IPS-11a (cell line): ENCODE measurements around the gene EYA4.
"Not testable (repeated sequence)": the region's sequence is repeated elsewhere in the genome, so short reads cannot be mapped to it uniquely, and the experiment has no call there.

Source experiments
- H3K4me3 ChIP-seq: one replicate; pipeline ENCODE4 v1.5.1; 2013; ENCODE audit warnings: low read depth, low read length, control low read depth

EYA4 gene

DNA sequence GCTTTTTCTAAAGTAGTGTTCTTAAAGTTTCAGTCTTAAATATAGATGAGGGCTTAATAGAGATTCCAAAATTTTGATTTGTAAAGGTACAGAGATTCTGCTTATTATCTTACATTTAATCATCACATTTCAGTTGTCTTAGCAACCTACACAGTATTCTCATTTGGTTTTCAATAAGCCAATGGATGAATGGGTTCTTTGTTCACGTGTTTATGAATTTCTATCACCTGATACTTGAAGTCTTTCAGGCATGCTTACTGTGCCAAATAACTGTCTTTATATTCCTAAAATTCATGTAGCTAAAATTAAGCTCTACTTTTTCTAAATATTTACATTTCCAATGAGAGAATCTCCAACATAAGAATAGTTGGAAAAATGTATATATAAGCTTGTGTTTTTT is 152.7 kb downstream of the EYA4 start:
- H3K4me3 ChIP-seq = no peak overlapping the region

DNA sequence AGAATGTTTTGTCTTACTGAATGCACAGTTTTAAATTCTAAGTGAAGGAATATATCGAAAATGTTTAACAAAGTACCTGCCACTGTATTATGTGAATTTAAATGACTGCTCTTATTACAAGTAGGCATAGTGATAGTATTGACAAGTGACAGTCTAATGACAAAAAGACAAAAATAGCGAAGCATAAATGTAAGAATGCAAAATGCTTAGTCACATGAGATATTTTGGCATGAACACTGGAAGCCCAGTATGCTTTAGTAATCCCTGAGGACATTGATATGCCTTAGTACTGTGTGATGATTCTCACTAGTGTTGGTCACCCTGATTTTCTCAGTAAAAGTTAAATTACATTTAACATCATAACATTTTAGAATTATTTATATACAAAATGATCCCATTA is 153.5 kb downstream of the EYA4 start:
- no peak overlapping the region for H3K4me3 ChIP-seq

DNA sequence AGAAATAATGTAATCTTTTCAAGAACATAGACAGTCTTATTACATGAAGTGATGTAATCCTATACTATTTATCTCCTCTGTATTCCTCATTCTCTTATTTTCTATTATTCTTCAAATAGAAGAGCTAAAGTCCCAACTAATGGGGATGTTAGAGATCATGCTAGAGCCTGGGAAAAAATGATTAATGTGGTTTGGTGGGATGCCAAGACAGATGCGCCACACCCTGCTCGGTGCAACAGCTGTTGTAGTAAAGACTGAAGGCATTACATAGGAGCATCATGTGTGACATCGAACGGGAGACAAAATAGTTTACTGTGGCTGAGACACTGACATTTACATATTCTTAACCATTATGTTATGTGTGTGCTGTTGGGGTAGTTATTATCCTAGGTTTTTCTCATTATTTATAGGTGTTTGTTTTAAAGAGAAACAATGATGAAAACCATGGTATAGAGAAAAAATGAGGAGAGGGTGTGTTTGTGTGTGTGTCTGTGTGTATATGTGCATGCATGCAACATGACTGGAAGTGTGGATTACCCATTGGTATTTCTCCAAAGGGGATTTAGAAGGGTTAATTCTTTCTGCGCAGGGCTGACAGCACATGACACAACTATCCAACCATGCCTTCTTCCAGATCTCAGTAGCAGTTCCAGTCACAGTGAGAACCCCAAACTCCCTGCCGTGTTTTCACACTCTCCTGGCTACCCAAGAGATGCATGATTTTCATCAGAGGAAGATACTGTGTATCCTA is 155.3 kb downstream of the EYA4 start:
- H3K4me3 ChIP-seq = no peak overlapping the region

DNA sequence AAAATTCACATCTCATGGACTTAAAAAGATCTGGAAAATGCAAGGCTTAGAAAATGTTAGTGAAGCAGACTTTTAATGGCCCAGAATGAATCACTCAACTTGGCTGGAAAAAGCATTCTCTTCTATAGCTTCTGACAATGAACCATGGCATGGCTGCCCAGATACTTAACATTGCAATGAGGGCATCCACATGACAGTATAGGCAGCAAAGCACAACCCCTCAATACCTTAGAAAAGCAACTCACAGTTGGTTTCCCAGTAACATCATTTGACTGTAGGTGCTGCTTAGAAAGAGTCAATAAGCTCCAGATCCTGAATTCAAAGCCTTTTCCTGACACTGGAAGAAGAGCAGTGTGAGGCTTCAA is 155.8 kb downstream of the EYA4 start:
- H3K4me3 ChIP-seq = no peak overlapping the region

DNA sequence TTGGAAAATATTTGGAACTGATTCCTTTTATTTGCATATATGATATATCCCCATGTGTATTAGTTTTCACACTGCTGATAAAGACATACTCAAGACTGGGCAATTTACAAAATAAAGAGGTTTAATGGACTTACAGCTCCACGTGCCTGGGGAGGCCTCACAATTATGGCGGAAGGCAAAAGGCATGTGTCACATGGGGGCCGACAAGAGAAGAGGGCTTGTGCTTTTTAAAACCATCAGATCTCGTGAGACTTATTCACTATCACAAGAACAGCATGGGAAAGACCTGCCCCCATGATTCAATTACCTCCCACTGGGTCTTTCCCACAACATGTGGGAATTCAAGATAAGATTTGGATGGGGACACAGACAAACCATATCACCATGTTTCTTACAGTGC is 156.4 kb downstream of the EYA4 start:
- not testable (repeated sequence) for H3K4me3 ChIP-seq

DNA sequence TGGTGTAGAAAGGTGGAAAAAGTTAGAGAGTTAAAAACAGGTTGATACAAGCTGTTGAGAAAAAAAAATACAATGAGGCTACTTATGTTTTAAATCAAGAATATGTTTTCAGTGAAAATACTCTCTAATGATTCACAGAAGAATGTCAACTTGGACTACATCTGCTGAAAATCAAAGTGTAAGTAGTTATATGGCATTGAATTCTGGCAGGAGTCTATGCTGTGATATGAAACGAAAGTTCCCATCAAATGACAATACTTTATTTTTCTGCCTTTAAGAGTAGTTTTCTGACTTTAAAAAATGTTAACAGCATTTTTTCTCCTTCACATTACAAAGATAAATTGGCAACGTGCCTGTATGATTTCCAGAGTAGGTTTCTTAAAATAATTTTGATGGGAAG is 158.3 kb downstream of the EYA4 start:
- H3K4me3 ChIP-seq = no peak overlapping the region

DNA sequence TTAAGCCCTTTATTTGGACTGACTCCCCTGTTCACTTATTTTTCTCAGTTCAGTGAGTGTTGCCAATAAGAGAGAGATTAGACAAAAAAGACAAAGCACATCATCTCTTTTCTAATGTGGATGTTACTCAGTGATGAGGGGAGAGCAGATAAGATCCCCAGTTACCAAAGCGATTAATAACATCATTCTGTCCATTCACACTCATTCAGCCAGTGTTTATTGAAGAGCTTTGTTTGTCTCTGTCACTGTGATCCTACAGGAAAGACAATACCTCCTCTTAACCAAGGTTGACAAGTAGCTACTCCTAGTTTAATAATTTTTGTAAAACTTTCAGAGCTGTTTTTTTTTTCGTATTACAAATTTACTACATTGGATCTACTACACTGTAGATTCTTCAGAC is 163.0 kb downstream of the EYA4 start:
- H3K4me3 ChIP-seq = no peak overlapping the region

DNA sequence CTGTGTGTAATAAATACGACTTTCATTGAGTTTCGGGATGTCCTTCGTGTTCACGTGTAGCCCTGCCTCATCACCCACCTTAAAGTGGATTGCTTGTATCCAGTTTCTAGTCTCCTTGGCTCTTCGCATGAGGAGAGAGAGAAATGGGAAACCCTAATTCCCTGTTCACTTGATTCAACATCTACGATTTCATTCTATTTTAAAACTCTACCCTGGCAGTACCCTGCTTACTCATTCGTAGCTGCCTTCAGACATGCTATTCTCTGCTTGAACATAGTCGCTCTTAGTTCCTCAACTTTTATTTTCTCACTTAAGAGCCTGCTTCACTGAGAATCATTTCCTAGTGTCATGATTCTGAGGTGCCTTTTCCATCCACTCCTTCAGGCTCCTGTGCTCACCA is 163.6 kb downstream of the EYA4 start:
- no peak overlapping the region for H3K4me3 ChIP-seq

DNA sequence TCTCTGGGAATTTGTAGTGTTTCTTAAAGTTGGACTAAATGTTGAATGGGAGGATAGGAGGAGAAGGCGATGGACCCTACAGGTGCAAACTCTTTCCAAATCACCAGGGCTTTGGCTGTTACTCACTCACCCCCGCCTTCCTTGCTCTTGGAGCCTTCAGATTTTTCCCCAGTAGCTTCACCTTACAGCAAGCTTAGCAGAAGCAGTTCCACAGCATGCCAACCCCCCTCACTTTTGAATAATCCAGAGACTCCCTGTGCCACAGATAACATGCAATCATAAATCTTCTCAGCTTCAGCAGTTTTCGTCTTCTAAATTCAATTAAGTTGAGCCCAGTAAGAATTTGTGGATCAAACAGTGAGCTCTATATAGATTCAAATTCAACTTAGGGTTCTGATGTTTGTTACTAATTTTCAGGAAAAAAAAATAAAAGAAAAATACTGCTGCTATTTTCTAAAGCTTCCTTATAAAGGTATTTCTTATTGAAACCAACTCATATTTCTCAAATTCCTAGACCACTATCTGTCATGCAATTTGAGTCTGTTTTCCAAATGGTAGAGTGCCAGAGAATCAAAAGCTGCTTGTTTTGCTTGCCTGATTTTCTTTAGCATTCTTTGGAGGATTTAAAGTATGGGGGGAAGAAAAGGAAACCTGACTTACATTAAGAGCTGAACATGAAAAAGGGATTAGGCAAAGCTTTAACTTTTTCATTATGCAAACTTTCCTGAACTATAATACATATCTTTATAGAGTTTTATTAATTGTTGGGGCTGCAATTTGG is 166.4 kb downstream of the EYA4 start:
- H3K4me3 ChIP-seq = no peak overlapping the region

DNA sequence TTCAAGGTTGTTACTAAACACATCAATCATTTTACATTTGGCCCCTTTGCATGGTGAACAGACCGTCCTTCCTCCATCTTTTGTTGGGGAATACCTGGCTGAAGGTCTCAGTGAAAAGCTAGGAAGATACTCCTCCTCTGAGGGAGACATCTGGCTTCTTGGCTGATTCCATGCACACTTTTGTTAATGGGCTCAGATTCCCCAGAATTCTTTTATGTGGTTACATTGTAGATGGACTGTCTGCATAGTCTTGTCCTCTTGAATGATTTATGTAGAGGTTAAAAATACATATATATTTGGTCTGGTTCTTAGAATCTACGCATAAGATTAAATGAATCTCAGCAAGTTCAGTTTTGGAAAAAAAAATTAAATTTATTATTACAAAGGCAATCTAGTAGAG is 167.0 kb downstream of the EYA4 start:
- H3K4me3 ChIP-seq = no peak overlapping the region

DNA sequence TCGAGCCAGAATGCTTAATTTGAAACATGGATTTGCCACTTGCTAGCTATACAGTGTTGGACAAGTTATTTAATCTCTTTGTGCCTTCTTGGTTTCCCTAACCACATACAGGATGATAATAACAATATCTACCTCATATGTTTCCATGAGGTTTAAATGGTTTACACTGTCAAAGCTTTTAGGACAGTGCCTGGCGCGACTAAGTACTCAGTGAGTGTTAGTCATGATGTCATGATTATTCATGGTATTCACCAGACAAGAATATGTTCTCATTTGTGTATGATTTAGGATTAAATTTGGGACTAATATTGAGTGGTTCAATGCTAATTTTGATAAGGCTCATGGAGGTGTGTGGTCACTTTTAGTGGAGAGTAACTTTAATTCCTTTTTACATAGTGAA is 167.4 kb downstream of the EYA4 start:
- no peak overlapping the region for H3K4me3 ChIP-seq

DNA sequence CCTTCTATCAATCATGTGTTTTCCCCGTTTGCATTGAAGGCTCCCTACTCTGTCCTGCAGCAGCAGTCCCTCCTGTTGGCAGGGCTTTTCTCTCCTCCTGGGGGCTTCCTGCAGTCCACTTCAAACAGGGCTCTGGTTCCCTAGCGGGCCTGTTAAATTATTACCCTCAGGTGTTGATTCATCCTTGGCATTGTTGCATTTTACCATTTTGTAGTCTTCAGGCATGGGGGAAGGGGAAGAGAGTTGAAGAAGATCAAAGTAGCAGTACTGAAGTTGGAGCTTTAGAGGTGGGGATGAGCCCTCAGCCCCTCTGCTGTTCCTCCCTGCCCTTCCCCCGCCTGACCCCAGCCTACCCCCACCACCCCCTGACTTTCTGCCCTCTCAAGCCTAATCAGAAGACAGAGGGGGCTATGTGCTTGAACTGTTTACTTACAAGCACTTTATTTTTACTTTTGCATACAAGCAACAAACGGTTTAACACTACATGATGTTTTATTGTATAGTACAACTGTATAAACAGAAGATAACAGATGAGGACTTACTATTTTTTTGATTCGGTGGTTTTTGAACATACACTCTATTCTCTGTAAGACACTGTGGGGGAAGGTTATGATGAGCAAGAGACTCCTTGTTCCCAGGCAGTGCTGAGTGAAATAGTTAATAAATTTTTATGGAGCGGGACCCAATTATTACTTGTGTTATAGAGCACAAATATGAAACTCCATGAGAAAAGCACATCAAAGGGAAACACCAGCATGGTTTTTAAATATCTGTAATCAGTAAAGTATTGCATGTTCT is 169.7 kb downstream of the EYA4 start:
- H3K4me3 ChIP-seq = no peak overlapping the region

DNA sequence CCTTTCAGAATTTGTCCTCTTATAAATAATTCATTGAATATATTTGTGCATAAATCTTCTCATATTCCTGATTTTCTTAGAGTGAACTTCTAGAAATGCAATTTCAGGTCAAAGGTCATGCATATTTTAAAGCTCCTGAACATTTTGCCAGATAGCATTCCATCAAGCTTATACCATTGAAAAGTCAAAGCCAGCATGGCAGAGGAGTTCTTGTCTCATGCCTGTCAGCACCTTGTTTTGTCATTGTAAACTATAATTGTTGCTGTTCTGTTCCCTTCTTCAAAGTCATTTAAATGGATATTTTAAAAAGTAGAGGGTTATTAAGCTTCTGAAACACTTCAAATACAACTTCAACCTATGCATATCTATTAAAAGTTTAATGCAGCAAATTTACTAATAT is 170.6 kb downstream of the EYA4 start:
- H3K4me3 ChIP-seq = no peak overlapping the region

DNA sequence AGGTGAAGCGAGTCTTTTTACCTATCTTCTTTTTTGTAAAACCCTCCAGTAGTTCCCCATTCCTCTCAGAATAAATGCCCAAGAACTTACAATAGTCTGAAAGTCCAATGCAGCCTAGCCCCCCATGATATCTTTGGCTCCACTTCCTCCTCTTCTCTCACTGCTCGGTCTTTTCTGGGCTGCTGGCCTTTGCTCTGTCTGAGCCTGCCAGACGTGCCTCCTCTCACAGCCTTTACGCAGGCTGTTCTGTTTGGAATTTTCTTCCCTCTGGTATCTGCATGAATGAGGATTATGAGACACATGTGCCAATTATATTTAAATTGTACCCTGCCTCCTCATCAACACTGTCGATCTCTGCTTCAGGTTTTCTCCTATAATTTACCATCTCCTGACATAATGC is 174.1 kb downstream of the EYA4 start:
- H3K4me3 ChIP-seq = no peak overlapping the region

DNA sequence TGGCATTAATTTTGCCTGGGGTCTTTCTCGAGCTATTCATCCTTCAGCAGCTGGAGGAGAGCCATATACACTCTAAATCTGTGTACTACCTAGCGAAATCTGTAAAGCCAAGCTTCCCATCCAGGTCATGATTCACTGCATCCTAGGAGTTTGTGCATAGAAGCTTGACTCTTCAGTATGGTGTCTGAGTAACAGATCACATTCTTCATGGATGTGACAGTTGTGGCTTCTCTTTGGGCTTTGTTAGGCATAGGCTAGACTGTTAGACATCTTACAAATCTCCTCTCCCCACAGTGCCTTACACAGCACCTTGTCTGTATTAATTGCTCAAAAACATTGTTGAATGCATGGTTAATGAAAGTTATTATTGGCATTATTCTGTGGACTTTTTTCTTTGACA is 177.0 kb downstream of the EYA4 start:
- no peak overlapping the region for H3K4me3 ChIP-seq

DNA sequence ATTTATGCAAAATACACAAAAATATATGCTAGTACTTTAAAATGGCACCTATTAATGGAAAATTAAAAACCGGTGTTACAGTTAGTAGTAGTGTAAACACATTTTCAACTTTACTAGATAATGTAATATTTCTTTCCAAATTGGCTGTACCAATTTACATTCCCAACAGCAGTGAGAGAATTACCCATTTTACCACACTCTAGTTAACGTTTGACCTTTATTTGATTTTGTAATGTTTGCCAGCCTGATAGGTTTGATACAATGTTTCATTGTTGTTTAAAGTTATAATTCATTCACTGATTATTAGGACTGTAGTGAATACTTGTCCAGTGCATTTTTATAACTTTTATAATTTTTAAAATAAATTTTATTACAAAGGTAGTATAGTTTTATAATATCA is 182.1 kb downstream of the EYA4 start:
- no peak overlapping the region for H3K4me3 ChIP-seq

DNA sequence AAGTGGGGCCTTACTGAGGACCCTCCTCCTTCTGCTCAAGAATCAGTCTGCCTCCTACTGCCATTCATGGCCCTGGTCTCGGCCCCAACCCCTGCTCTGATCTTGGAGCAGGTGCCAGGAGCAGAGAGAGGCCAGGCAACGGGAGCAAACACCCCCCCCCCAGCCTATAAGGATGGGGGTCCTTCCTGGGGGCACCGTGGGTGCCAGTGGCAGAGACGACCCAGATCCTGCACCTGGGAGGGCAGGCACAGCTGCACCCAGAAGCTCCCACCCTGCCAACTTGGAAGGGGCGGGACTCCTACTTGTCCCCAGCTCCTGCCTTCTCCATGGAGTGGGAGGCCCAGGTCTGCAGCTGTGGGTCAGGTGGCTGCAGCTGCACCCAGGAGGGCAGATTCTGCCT is 183.2 kb downstream of the EYA4 start:
- H3K4me3 ChIP-seq = no peak overlapping the region

DNA sequence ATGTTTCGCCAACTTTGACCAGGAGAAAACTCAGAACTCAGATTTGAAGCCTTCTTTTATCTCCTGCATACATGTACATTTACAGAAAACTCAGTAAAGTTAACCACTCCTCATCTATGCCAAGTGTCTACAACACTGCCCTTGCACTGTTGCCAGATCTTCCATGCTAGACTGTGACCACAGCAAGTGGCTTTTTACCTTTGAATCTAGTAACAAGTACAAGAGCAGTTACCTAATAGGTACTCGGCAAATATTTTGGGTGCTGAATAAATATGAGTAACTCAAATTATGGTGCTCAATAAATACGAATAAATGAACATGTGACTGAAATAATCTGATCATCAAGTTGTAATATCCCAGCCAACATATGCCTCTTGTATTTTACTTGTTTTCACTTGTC is 184.9 kb downstream of the EYA4 start:
- H3K4me3 ChIP-seq = no peak overlapping the region

DNA sequence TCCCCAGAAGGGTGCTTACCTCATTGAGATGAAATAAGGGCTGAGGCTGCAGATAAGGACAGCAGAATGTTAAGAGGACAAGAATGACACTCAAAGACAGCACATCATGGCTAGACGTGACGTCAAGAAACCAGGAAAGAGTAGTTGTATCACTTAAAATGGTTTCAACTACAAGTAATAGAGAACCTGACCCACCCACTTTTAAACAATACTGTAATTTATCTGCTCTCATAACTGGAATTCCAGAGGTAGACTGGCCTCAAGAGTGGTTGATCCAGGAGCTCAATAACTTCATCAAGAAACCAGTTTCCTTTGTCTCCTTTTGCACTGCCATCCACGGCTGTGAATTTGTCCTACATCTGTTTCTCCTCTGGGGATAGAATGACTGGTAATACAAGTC is 187.1 kb downstream of the EYA4 start:
- H3K4me3 ChIP-seq = no peak overlapping the region

DNA sequence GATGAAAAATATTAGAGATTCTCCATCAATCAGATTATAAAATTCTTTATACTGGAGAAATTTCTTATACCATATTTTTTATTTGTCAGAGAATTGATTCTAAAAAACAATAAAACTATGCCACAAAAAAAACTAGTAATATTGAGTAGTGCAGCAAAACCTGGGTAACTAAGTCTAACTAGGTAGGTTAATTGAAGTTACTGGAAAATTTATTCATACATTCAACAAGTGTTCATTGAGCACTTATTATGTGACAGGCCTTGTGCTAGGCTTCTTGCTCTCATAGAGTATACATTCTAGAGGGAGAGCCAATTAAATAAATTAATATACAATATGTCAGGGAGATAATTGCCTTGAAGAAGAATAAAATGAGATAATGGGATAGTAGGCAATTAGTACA is 189.4 kb downstream of the EYA4 start:
- no peak overlapping the region for H3K4me3 ChIP-seq

DNA sequence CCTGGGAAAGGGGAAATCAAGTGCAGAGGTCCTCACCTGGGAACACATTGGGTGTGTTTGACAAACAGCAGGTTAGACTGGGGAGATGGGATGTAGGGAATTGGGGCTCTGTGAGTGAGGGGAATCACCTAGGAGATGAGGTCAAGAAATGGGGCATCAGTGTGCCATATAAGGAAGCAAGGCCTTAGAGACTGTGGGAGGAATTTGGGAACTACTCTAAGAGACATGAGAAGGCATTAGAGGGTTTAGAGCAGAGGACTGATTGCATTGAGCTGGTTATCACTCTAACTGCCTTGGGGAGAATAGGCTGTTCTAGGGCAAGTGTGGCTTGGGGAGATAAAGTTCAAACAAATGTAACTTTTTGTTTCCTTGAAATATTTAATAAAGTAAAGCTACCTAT is 189.9 kb downstream of the EYA4 start:
- no peak overlapping the region for H3K4me3 ChIP-seq
